Esophagus muscularis mucosa (tissue), 4 donors: ENCODE measurements around the gene PAIP1. TPM values are rescaled to one million over a fixed set of nuclear protein-coding genes. Genes with fewer than 3 reads are reported as not detected.

Experiments
- DNase-seq: peaks from one replicate; pipeline ENCODE4 v3.0.0-alpha.2; 2017; ENCODE audit errors: extremely low spot score
- H3K27ac ChIP-seq, 4 donors: fragments of 200-600 bp; sonication (generic); replicated peaks in 1 of 4; 1 replicate in 3 of 4; 2 replicates in 1 of 4; pipeline ENCODE4 v1.5.1; 2016 to 2019; ENCODE audit warnings: mild to moderate bottlenecking in 1 of 4
- H3K27me3 ChIP-seq, 4 donors: fragments of 200-600 bp; sonication (generic); one replicate each; pipeline versions ENCODE4 v1.5.1 to v1.6.0; 2016 to 2019
- H3K36me3 ChIP-seq, 4 donors: fragments of 200-600 bp; sonication (generic); one replicate each; pipeline ENCODE4 v1.5.1; 2016 to 2019
- H3K4me1 ChIP-seq, 4 donors: fragments of 200-600 bp; sonication (generic); one replicate each; pipeline ENCODE4 v1.5.1; 2016 to 2019
- H3K4me3 ChIP-seq, 4 donors: fragments of 200-600 bp; sonication (generic); 1 replicate in 2 of 4; 2 replicates in 2 of 4; pipeline ENCODE4 v1.5.1; 2016 to 2019; ENCODE audit warnings: mild to moderate bottlenecking in 4 of 4, moderate library complexity in 1 of 4
- H3K9me3 ChIP-seq, 4 donors: fragments of 200-600 bp; sonication (generic); 1 replicate in 3 of 4; 2 replicates in 1 of 4; pipeline ENCODE4 v1.5.1; 2016 to 2019
- CTCF ChIP-seq, 3 experiments: fragments of 200-600 bp in 2 of 3; fragments of 450-650 bp in 1 of 3; sonication (generic) in 2 of 3; IDR thresholded peaks; one replicate each; pipeline ENCODE4 v1.5.1; 2017 to 2019; ENCODE audit warnings: antibody characterized with exemption in 3 of 3, mild to moderate bottlenecking in 2 of 3, moderate library complexity in 1 of 3
- EP300 ChIP-seq: sonication (generic); formaldehyde crosslinking; IDR thresholded peaks from one replicate; pipeline ENCODE4 v1.6.1; 2017; ENCODE audit warnings: antibody characterized with exemption
- POLR2A ChIP-seq: fragments of 450-650 bp; IDR thresholded peaks from one replicate; pipeline ENCODE4 v1.6.1; 2017; ENCODE audit warnings: antibody characterized with exemption, moderate library complexity, mild to moderate bottlenecking, low read depth
- POLR2AphosphoS5 ChIP-seq, 2 donors: sonication (generic); formaldehyde crosslinking; IDR thresholded peaks; one replicate each; pipeline ENCODE4 v1.6.1; 2017; ENCODE audit warnings: antibody characterized with exemption in 2 of 2
- WGBS: methylation state at CpG from one replicate; pipeline ENCODE4 v1.1.5; 2018; 5-methylcytosine and 5-hydroxymethylcytosine counted together
- intact Hi-C: fragments of 100-400 bp; cut with DNase I; formaldehyde crosslinking; loops from one replicate; pipeline ENCODE4 v1.15.1; 2023
- total RNA-seq, 4 donors: library from RNA; depleted of rRNA; stranded (reverse); fragments of >200 nt; gene quantifications; one replicate each; pipeline versions ENCODE4 v1.1.0 to v1.2.1, GENCODE V29; 2016

Gene PAIP1
- total RNA-seq, result 100 to 1,000 TPM in 3 of 4 donors, 10 to 100 TPM in 1; 81.4 to 135 (median 106) TPM

- TF ChIP-seq POLR2A, result no peak
- TF ChIP-seq CTCF (IDR thresholded peaks at IDR 0.05), result peak; percentile 65 to 70 (median 66)
- TF ChIP-seq POLR2AphosphoS5 (IDR thresholded peaks at IDR 0.05), result peak; percentile 36 to 49
- Histone ChIP-seq H3K27me3 (no peaks in the 10 kb centered on the region), H3K27ac (peak within 1 kb of the TSS; percentile 93 to 97 (median 96)), H3K9me3 (no peaks in the 10 kb centered on the region), H3K36me3 (peaks cover 0 to 10% (median 4%) of the 10 kb centered on the region in 4 donors), H3K4me1 (peaks cover 34 to 49% (median 48%) of the 10 kb centered on the region in 4 donors), H3K4me3 (peak within 1 kb of the TSS; percentile 83 to 96 (median 86))
- intact Hi-C loops, result loop anchor here (1.0 kb wide), 1 partner anchor 46 kb away; the partner anchor contains the start of gene NNT
- peak; percentile 92 for DNase-seq
- no CpG with 5 or more reads among the region's 79 CpGs for WGBS
Measured at GRCh38 chr5:43556857-43557542, at the start of gene PAIP1. Gene PAIP1, minus strand, starts transcription at chr5:43557077. Its CDS starts 231 bp downstream, at chr5:43556846.

- no peak for TF ChIP-seq POLR2AphosphoS5 (IDR thresholded peaks at IDR 0.05)
- TF ChIP-seq POLR2A, result no peak
- TF ChIP-seq EP300, result no peak
- no peak for TF ChIP-seq CTCF (IDR thresholded peaks at IDR 0.05)
- WGBS, result 56% methylated on average over 3 of the region's 3 CpGs
- Histone ChIP-seq H3K9me3 (no peaks in the 10 kb centered on the region), H3K4me3 (no peak overlapping the region), H3K36me3 (peaks cover 15 to 25% (median 20%) of the 10 kb centered on the region in 4 donors), H3K27me3 (no peaks in the 10 kb centered on the region), H3K27ac (no peak overlapping the region), H3K4me1 (peaks cover 17 to 23% (median 19%) of the 10 kb centered on the region in 4 donors)
- intact Hi-C loops, result no loop called here
- DNase-seq, result no peak
Measured at GRCh38 chr5:43606351-43606750, 49.5 kb upstream of the PAIP1 start.

GRCh38 chr5:43604699-43605098 lies 47.8 kb upstream of the PAIP1 start:
- H3K4me1 ChIP-seq, result peaks cover 23 to 36% (median 30%) of the 10 kb centered on the region in 4 donors
- intact Hi-C loops, result no loop called here
- H3K9me3 ChIP-seq, result no peaks in the 10 kb centered on the region
- no peaks in the 10 kb centered on the region for H3K27me3 ChIP-seq
- no peak for DNase-seq
- 100% methylated on average over 4 of the region's 4 CpGs for WGBS
- H3K36me3 ChIP-seq, result peaks cover 2 to 8% (median 6%) of the 10 kb centered on the region in 4 donors
- peak overlapping the region; percentile 87 to 92 (median 90) for H3K27ac ChIP-seq
- no peak for TF ChIP-seq CTCF (IDR thresholded peaks at IDR 0.05)
- TF ChIP-seq EP300, result no peak
- TF ChIP-seq POLR2A, result no peak
- TF ChIP-seq POLR2AphosphoS5 (IDR thresholded peaks at IDR 0.05), result no peak
- H3K4me3 ChIP-seq, result peak overlapping the region in 2 of 4 donors; percentile 73 to 88

- intact Hi-C loops, result loop anchor here (1.0 kb wide), 1 partner anchor 47 kb away; no protein-coding TSS in a partner anchor
- Histone ChIP-seq H3K36me3 (no peaks in the 10 kb centered on the region), H3K9me3 (no peaks in the 10 kb centered on the region), H3K27ac (peak overlapping the region; percentile 87 to 92 (median 90)), H3K4me1 (peaks cover 23 to 36% (median 30%) of the 10 kb centered on the region in 4 donors), H3K27me3 (no peaks in the 10 kb centered on the region), H3K4me3 (peak overlapping the region; percentile 73 to 92 (median 80))
- WGBS, result 5% methylated on average over 20 of the region's 49 CpGs
- peak; percentile 93 for DNase-seq
- TF ChIP-seq POLR2AphosphoS5 (IDR thresholded peaks at IDR 0.05) (peak; percentile 65 to 67), CTCF (IDR thresholded peaks at IDR 0.05) (no peak), POLR2A (no peak)
Measured at GRCh38 chr5:43603344-43604217, 46.7 kb upstream of the PAIP1 start.
